Measurements from ENCODE around the gene GNRH2.
"Not testable (repeated sequence)": the region's sequence is repeated elsewhere in the genome, so short reads cannot be mapped to it uniquely, and the experiment has no call there.

Gene GNRH2

DNA sequence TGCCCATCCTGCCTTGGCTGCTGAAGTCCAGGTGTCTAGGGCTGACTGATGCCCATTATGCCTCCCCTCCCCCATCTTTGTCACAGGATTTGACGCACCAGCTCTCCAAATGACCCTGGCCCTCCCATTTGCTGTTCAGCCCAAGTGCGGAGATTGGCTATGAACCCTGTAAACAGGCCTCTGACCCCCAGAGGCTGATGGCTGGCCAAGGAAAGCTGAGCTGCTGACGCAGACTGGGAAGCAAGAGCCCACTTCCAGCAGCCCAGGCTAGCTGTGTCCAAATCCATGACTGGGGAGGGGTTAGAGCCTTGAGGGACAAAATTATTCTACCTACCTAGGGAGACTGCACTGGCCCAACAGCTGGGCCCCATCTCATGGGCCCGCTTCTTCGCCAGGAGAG, 797 bp upstream of the GNRH2 start:
- no peak for DNase-seq (ENCODE audit: low read depth)

DNA sequence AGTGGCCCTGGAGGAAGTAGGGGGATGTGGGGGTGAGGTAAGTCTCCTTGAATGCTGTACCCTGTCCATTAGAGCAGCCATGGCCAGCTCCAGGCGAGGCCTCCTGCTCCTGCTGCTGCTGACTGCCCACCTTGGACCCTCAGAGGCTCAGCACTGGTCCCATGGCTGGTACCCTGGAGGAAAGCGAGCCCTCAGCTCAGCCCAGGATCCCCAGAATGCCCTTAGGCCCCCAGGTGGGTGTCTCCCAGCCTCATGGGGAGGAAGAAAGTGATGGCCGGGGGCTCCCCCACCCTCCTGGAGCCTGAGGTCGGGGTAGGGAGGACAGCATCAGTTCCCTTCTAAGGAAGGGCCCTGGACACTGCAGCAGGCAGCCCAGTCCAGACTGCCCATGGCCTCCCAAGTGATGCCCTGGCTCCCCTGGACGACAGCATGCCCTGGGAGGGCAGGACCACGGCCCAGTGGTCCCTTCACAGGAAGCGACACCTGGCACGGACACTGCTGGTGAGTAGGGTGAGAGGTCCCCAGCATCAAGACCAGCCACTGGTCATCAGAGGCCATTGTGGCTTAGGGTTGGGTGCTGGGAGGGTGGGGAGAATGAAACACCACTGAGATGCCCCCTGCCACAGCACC, 1.0 kb downstream of the GNRH2 start:
- DNase-seq (ENCODE audit: low read depth): no peak

DNA sequence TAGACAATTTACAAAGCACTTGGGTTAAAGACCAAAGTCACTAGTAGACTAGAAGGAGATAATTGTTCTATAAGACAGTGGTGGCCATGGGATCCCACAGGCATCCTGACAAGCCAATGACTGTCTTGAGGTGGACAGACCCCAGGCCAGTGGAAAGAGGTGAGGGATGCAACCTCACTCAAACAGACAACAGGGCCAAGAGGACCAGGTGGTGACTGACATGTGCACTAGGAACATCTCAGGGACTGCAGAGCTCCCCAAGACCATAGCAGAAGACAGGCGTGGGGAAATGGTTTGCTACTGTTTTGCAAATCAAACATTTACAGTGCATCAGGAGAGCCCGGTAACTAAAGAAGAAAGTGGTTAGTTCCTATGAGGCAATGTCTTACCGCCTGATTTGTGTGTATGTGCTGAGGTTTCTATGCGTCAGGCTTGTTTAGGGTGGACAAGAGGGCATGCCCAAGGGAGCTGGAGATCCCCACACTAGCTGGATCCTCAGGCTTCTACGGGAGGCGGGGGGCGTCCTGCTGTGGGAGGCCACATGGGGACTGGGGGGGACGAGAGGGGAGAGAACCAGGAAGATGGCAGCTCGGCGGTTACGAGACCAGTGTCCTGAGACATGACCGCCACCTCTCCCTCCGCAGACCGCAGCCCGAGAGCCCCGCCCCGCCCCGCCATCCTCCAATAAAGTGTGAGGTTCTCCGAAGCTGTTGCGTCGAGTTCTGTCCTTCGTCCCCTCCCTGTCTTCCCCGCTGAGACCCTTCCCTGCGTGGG, 1.8 kb downstream of the GNRH2 start:
- DNase-seq (ENCODE audit: low read depth): peak; percentile 74

- DNase-seq (ENCODE audit: low read depth): peak; percentile 75
Observed at GRCh38 chr20:3045816-3046676, 2.6 kb downstream of the GNRH2 start, which contains the start of gene MRPS26. Gene MRPS26 (plus strand): TSS chr20:3046052. CDS start chr20:3046069, 17 bp downstream.

- DNase-seq (ENCODE audit: low read depth): no peak
Observed at GRCh38 chr20:3046677-3047462, 3.4 kb downstream of the GNRH2 start.

DNA sequence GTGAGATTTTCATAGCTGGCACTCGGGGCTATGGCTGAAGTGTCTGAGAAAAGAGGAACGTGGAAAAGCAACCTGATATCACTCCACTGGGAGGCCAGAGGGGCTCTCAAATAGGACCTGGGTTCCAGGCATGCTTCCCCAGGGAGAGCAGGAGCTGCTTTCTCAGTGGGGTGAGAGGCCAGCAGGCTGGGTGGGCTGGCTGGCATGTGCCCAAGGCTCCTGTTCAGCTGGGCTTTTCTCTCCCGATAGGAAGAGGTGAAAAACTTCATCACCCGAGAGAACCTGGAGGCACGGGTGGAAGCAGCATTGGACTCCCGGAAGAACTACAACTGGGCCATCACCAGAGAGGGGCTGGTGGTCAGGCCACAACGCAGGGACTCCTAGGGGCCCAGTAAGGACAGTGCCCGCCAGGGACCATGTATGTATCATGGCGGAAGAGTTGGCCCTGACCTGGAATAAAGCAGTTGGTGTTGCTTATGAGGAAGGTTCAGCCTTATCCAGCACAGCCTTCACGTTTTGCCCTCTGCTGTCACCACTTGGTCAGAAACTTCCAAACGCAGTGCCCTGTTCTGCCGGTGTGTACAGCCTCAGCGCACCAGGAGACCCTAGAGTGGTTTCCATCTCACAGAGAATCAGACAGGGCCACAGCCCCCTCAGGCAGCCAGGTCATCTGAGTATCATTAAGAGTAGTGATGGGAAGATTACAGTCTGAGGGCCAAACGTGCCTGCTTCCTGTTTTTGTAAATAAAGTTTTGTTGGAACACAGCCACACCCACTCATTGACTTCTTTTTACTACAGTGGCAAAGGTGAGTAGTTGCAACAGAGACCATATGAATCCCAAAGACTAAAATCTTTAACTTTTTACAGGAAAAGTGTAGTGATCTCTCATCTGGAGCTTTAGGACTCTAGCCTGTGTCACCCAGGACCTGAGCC, 4.3 kb downstream of the GNRH2 start:
- no peak for DNase-seq (ENCODE audit: low read depth)

DNA sequence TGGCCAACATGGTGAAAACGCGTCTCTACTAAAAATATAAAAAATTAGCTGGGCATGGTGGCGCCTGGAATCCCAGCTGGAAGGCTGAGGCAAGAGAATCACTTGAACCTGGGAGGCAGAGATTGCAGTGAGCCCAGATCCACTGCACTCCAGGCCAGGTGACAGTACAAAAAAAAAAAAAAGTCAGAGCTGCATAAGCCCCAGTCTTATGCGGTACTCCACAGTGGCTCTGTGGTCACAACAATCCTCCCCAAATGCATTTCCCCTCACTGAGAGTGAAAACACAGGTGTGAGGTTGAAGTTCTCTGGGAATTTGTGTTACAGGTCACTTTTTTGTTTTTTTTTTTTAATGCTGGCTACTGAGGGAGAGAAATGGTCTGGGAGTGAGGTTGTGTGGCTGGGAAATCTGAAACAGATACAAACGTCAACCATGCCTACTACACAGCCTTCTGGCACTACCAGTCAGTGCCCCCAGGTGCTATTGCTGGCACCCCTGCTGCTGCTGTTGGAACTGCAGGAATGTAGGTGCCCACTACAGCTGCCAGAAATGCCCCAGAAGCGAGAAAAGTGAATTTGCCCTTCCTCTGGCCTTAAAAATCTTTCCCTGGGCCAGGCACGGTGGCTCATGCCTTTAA, 8.1 kb downstream of the GNRH2 start:
- no peak for DNase-seq (ENCODE audit: low read depth)

GRCh38 chr20:3059489-3059888, 16.1 kb downstream of the GNRH2 start:
- no peak for DNase-seq (ENCODE audit: low read depth)

DNA sequence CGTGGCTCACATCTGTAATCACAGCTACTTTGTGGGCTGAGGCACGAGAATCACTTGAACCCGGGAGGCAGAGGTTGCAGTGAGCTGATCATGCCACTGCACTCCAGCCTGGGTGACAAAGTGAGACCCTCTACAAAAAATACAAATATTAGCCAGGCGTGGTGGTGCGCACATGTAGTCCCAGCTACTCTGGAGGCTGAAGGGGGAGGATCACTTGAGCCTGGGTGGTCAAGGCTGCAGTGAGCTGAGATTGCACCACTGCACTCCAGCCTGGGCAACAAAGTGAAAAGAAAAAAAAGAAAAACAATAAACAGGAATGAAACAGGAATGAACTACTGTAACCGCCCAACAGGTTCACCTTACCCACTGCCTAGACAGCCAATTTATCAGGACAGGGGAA, 20.7 kb downstream of the GNRH2 start:
- DNase-seq (ENCODE audit: low read depth): not testable (repeated sequence)

DNA sequence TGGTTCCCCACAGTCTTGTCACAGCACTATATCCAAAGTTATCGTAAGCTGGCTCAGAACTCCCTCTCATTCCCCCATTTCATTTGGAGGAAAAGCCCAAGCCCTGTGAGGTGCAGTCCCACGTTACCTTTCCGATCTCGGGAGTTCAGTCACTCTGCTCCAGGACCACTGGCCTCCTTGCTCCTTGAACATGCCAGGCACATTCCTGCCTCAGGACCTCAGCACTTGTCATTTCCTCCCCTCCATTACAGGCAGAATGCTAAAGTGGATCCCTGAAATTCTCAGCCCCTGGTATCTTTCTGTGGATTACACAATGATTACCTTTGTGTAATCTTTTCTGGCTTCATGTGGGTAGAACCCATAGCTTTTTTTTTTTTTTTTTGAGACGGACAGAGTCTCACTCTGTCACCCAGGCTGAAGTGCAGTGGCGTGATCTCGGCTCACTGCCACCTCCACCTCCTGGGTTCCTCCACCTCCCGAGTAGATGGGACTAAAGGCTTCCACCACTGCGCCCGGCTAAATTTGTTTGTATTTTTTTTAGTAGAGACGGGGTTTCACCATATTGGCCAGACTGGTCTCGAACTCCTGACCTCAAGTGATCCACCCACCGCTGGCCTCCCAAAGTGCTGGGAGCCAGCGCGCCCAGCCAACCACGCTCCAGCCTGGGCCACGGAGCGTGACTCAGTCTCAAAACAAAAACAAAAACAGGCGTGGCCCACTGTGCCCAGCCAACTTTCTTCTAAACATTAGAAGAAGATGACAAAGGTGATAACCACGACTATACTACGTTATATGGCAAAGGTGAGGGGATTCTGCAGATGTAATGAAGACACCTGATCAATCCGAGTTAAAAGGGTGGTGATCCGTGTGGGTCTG, 24.0 kb downstream of the GNRH2 start:
- DNase-seq (ENCODE audit: low read depth): peak; percentile 33

DNA sequence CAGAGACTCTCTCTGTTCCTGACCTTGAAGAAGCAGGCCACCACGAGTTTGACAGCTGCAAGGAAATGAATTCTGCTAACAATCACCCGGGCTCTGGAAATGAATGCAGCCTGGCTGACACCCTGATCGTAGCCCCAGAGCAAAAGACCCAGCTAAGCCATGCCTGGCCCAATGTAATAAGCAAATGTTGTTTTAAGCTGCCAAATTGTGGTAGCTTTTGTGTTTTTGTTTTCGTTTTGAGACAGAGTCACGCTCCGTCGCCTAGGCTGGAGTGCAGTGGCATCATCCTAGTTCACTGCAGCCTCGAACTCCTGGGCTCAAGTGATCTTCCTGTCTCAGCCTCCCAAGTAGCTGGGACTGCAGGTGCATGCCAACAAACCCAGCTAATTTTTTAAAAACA, 24.7 kb downstream of the GNRH2 start:
- DNase-seq (ENCODE audit: low read depth): no peak

GRCh38 chr20:3068986-3069900, 25.8 kb downstream of the GNRH2 start:
- DNase-seq (ENCODE audit: low read depth): peak; percentile 54

DNA sequence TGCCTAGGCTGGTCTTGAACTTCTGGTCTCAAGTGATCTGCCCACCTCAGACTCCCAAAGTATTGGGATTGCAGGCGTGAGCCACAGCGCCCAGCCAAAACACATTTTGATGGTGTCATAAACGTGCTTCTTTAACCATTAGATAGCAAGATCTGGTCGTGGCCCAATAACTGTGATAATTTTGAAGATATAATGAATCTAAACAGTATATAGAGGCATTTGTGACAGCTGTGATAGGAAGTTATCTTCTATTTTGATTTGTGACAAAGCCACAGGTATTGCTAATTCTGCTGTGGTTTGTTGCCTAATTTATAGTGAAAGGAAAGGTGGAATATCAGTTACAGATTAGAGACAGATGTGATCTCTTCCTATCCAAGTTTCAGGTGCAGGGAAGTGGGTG, 27.3 kb downstream of the GNRH2 start:
- DNase-seq (ENCODE audit: low read depth): no peak

GRCh38 chr20:3071266-3071609, 27.8 kb downstream of the GNRH2 start:
- DNase-seq (ENCODE audit: low read depth): no peak

DNA sequence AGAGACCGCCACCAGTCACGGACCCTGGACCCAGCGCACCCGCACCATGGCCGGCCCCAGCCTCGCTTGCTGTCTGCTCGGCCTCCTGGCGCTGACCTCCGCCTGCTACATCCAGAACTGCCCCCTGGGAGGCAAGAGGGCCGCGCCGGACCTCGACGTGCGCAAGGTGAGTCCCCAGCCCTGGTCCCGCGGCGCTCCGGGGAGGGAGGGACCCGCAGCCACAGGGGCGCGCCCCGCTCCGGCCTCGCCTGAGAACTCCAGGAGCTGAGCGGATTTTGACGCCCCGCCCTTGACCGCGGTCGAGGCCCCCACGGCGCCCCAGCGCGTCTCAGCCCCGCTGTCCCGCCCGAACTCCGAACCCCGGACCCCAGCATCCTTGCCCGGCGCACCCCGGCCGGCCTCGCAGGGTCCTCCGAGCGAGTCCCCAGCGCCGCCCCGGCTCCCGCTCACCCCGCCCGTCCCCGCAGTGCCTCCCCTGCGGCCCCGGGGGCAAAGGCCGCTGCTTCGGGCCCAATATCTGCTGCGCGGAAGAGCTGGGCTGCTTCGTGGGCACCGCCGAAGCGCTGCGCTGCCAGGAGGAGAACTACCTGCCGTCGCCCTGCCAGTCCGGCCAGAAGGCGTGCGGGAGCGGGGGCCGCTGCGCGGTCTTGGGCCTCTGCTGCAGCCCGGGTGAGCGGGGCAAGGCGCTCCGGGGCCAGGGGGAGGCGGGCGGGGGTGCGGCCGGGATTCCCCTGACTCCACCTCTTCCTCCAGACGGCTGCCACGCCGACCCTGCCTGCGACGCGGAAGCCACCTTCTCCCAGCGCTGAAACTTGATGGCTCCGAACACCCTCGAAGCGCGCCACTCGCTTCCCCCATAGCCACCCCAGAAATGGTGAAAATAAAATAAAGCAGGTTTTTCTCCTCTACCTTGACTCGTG, 28.4 kb downstream of the GNRH2 start, which contains the start of gene OXT:
Gene OXT, plus strand, starts transcription at position 11 of the 920 bp plus-strand sequence. Its CDS starts 36 bp downstream, at position 47.
- no peak for DNase-seq (ENCODE audit: low read depth)

- DNase-seq (ENCODE audit: low read depth): no peak
Observed at GRCh38 chr20:3072530-3073250, 29.3 kb downstream of the GNRH2 start.
